ENCODE data around the gene DEAF1. TPM values are rescaled to one million over a fixed set of nuclear protein-coding genes. Genes with fewer than 3 reads are reported as not detected.
A peak's percentile ranks its signal among the peaks of the same experiment; 100 is the strongest.
"Not testable (repeated sequence)": the region's sequence is repeated elsewhere in the genome, so short reads cannot be mapped to it uniquely, and the experiment has no call there.

DEAF1 gene
- total RNA-seq, 2 donors from 2014 or later = 55.3 to 77.1 TPM

- Mint-ChIP-seq H3K4me3 (no peak overlapping the region), H3K27ac (no peak overlapping the region), H3K36me3 (ENCODE audit: low read depth) (peaks cover 2% of the 10 kb centered on the region), H3K4me1 (peaks cover 3% of the 10 kb centered on the region), H3K27me3 (no peaks in the 10 kb centered on the region)
- ATAC-seq (no peak), DNase-seq (no peak)
- no peaks in the 10 kb centered on the region for H3K9me3 ChIP-seq (ENCODE audit: control insufficient read depth, low read length, poor library complexity, severe bottlenecking)
These were observed 44.5 kb downstream of the DEAF1 start for GRCh38 chr11:650482-650881.

DNA sequence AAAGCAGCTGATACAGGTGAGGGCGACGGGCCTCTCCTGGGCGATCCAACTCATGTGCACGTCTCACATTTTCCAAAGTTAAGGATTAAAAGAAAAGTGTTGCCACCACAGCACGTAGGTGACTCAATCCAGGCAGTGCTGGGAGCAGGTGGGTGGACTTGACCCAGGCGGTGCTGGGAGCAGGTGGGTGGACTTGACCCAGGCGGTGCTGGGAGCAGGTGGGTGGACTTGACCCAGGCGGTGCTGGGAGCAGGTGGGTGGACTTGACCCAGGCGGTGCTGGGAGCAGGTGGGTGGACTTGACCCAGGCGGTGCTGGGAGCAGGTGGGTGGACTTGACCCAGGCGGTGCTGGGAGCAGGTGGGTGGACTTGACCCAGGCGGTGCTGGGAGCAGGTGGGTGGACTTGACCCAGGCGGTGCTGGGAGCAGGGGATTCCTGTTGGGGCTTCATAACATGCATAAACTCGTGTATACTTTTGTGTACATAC, 47.3 kb downstream of the DEAF1 start:
- ATAC-seq; DNase-seq; H3K4me3 Mint-ChIP-seq; H3K36me3 Mint-ChIP-seq (ENCODE audit: low read depth); H3K27me3 Mint-ChIP-seq; H3K9me3 ChIP-seq (ENCODE audit: control insufficient read depth, low read length, poor library complexity, severe bottlenecking); H3K27ac Mint-ChIP-seq; H3K4me1 Mint-ChIP-seq: not testable (repeated sequence)

DNA sequence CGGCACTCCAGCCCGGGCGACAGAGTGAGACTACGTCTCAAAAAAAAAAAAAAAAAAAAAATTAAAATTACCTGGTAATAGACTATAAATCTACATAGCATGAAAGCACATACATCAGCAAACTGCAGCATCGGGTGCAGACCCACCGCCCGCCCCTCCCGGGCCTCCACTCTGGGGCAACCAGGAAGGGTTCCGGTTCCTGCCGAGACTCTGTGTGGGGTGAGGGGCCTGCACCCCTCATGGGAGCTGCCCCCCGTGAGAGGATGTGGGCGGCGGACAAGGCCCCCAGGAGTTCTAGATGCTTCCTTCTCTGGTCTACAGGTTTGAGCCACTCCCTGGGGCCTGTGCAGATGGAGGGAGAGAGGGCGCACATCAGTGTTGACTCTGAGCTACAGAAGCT, 48.8 kb downstream of the DEAF1 start:
- Mint-ChIP-seq H3K36me3 (ENCODE audit: low read depth) (no peaks in the 10 kb centered on the region), H3K4me3 (no peak overlapping the region), H3K4me1 (peaks cover 2% of the 10 kb centered on the region), H3K27ac (no peak overlapping the region), H3K27me3 (no peaks in the 10 kb centered on the region)
- no peaks in the 10 kb centered on the region for H3K9me3 ChIP-seq (ENCODE audit: control insufficient read depth, low read length, poor library complexity, severe bottlenecking)
- ATAC-seq (no peak), DNase-seq (no peak)

DNA sequence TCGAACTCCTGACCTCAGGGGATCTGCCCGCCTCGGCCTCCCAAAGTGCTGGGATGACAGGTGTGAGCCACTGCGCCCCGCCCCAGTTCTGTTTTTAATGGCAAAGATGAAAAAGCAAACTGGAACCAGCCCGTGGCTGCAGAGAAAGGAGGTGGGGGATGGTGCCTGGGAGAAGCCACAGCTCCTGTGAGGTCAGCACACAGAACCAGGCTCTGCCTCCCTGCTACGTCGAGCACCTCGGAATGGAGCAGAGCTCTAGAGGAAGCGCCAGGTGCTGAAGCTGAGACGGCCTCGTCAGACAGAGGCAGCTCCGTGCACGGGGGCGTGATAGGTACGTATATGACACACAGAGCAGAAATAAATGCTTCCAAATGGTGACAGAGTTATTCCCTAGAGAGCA, 49.5 kb downstream of the DEAF1 start:
- no peak for DNase-seq
- Mint-ChIP-seq H3K4me3 (no peak overlapping the region), H3K27ac (no peak overlapping the region), H3K4me1 (peaks cover 2% of the 10 kb centered on the region), H3K27me3 (peaks cover 1% of the 10 kb centered on the region), H3K36me3 (ENCODE audit: low read depth) (no peaks in the 10 kb centered on the region)
- no peak for ATAC-seq
- H3K9me3 ChIP-seq (ENCODE audit: control insufficient read depth, low read length, poor library complexity, severe bottlenecking) = no peaks in the 10 kb centered on the region

DNA sequence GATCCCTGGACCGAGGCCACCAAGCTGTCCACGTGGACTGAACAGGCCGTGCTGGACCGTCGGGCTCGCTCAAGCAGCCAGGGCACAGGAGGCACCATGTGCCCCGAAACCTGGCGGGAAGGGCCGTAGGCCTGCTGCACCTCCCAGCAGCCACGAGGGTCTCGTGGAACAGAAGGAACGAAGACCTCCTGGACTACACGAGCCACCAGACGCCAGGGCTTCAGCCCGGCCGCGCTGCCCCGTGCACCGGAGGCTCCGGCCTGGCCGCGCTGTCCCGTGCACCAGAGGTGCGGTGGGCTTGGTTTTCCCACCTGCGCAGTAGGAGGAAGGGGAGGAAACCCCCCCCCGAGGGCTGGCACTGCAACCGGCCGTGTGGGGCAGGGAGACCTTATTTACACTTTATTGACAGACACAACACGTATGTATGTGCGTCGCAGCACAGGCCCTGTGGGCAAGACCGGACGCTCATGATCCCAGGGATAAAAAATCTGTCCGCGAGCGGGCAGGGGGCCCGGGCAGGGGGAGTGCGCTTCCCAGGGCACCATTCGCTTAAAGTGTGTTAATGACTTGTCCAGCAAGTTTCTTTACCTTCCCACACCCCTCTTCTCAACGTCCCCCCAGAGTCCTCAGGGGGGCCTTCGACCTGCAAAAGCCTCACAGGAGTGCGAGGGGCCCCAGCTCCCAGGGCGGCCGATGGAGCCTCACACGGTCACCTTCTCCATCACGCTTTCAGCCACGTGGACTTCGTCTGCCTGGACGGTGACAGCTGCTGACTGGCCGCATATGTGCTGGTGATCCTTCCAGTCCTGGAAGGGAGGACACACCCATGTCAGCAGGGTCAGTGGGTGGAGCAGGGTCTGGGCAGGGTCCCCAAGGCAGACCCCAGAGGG, 50.9 kb downstream of the DEAF1 start:
- DNase-seq = peak in 1 of 3 donors; percentile 7
- no peak for ATAC-seq
- no peaks in the 10 kb centered on the region for H3K9me3 ChIP-seq (ENCODE audit: control insufficient read depth, low read length, poor library complexity, severe bottlenecking)
- Mint-ChIP-seq H3K4me3 (no peak overlapping the region), H3K27ac (no peak overlapping the region), H3K36me3 (ENCODE audit: low read depth) (peaks cover 2% of the 10 kb centered on the region), H3K4me1 (peaks cover 5% of the 10 kb centered on the region), H3K27me3 (peaks cover 4% of the 10 kb centered on the region)

GRCh38 chr11:643366-643765, 51.7 kb downstream of the DEAF1 start:
- Mint-ChIP-seq H3K36me3 (ENCODE audit: low read depth) (peaks cover 2% of the 10 kb centered on the region), H3K27ac (no peak overlapping the region), H3K4me1 (peaks cover 5% of the 10 kb centered on the region), H3K4me3 (no peak overlapping the region), H3K27me3 (peaks cover 10% of the 10 kb centered on the region)
- peak; percentile 32 for ATAC-seq
- DNase-seq = no peak
- H3K9me3 ChIP-seq (ENCODE audit: control insufficient read depth, low read length, poor library complexity, severe bottlenecking) = no peaks in the 10 kb centered on the region

GRCh38 chr11:641806-642370, 53.1 kb downstream of the DEAF1 start:
- H3K9me3 ChIP-seq (ENCODE audit: control insufficient read depth, low read length, poor library complexity, severe bottlenecking) = no peaks in the 10 kb centered on the region
- DNase-seq (no peak), ATAC-seq (no peak)
- Mint-ChIP-seq H3K36me3 (ENCODE audit: low read depth) (peaks cover 2% of the 10 kb centered on the region), H3K4me1 (peaks cover 9% of the 10 kb centered on the region), H3K4me3 (no peak overlapping the region), H3K27ac (no peak overlapping the region), H3K27me3 (peaks cover 19% of the 10 kb centered on the region)

GRCh38 chr11:640021-640706, 54.9 kb downstream of the DEAF1 start:
- peak; percentile 31 for ATAC-seq
- Mint-ChIP-seq H3K36me3 (ENCODE audit: low read depth) (peaks cover 2% of the 10 kb centered on the region), H3K27ac (no peak overlapping the region), H3K4me3 (peak overlapping the region; percentile 83), H3K27me3 (peaks cover 28% of the 10 kb centered on the region), H3K4me1 (peaks cover 9% of the 10 kb centered on the region)
- DNase-seq = no peak
- H3K9me3 ChIP-seq (ENCODE audit: control insufficient read depth, low read length, poor library complexity, severe bottlenecking) = no peaks in the 10 kb centered on the region

DNA sequence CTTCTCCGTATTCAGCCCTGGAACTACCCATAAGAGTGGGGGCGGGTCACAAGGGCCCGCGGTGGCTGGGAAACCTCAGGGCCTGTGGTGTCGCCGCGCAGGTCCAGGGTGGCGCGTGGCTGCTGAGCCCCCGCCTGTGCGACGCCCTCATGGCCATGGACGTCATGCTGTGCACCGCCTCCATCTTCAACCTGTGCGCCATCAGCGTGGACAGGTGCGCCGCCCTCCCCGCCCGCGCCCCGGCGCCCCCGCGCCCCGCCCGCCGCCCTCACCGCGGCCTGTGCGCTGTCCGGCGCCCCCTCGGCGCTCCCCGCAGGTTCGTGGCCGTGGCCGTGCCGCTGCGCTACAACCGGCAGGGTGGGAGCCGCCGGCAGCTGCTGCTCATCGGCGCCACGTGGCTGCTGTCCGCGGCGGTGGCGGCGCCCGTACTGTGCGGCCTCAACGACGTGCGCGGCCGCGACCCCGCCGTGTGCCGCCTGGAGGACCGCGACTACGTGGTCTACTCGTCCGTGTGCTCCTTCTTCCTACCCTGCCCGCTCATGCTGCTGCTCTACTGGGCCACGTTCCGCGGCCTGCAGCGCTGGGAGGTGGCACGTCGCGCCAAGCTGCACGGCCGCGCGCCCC, 55.6 kb downstream of the DEAF1 start:
- DNase-seq = no peak
- peak; percentile 19 for ATAC-seq
- H3K4me1 Mint-ChIP-seq = peaks cover 9% of the 10 kb centered on the region
- peaks cover 2% of the 10 kb centered on the region for H3K36me3 Mint-ChIP-seq (ENCODE audit: low read depth)
- no peak overlapping the region for H3K4me3 Mint-ChIP-seq
- no peaks in the 10 kb centered on the region for H3K9me3 ChIP-seq (ENCODE audit: control insufficient read depth, low read length, poor library complexity, severe bottlenecking)
- no peak overlapping the region for H3K27ac Mint-ChIP-seq
- H3K27me3 Mint-ChIP-seq = peaks cover 28% of the 10 kb centered on the region

DNA sequence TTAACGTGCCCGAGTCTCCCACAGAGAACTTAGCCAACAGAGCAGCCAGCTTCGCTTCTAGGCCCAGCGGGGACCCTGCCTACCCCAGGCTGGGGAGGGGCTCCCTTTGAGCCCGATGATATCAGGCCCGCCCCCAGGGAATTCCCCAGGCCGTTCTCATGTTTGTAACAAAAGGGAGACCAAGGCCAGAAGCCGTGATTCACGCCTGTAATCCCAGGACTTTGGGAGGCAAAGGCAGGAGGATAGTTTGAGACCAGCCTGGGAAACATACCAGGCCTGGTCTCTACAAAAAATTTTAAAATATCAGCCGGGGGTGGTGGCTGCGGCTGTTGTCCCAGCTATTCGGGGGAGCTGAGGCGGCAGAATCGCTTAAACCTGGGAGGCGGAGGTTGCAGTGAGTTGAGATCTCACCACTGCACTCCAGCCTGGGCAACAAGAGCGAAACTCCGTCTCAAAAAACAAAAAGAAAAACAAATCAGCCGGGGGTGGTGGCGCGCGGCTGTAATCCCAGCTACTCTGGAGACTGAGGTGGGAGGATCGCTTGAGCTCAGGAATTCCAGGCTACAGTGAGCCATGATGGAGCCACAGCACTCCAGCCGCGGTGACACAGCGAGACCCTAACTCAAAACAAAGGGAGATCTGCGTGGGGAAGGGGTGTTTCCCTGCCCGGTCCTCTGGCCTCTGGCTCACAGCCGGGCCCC, 56.2 kb downstream of the DEAF1 start:
- peaks cover 9% of the 10 kb centered on the region for H3K4me1 Mint-ChIP-seq
- H3K36me3 Mint-ChIP-seq (ENCODE audit: low read depth) = peaks cover 2% of the 10 kb centered on the region
- no peaks in the 10 kb centered on the region for H3K9me3 ChIP-seq (ENCODE audit: control insufficient read depth, low read length, poor library complexity, severe bottlenecking)
- DNase-seq (no peak), ATAC-seq (no peak)
- peak overlapping the region; percentile 60 for H3K27ac Mint-ChIP-seq
- peak overlapping the region; percentile 36 for H3K4me3 Mint-ChIP-seq
- H3K27me3 Mint-ChIP-seq = peaks cover 28% of the 10 kb centered on the region

GRCh38 chr11:637593-638521, 57.2 kb downstream of the DEAF1 start:
- Mint-ChIP-seq H3K27ac (peak overlapping the region; percentile 60), H3K4me1 (peaks cover 9% of the 10 kb centered on the region), H3K27me3 (peaks cover 28% of the 10 kb centered on the region), H3K4me3 (peak overlapping the region; percentile 82), H3K36me3 (ENCODE audit: low read depth) (peaks cover 2% of the 10 kb centered on the region)
- H3K9me3 ChIP-seq (ENCODE audit: control insufficient read depth, low read length, poor library complexity, severe bottlenecking) = no peaks in the 10 kb centered on the region
- no peak for ATAC-seq
- DNase-seq = peak in 1 of 3 donors; percentile 7

GRCh38 chr11:637333-637592, 57.8 kb downstream of the DEAF1 start:
- Mint-ChIP-seq H3K4me1 (peaks cover 7% of the 10 kb centered on the region), H3K27ac (no peak overlapping the region), H3K27me3 (peaks cover 28% of the 10 kb centered on the region), H3K36me3 (ENCODE audit: low read depth) (peaks cover 2% of the 10 kb centered on the region), H3K4me3 (peak overlapping the region; percentile 82)
- no peak for DNase-seq
- peak; percentile 16 for ATAC-seq
- H3K9me3 ChIP-seq (ENCODE audit: control insufficient read depth, low read length, poor library complexity, severe bottlenecking) = no peaks in the 10 kb centered on the region
